ENCODE results near the gene MRFAP1.
"Not testable (repeated sequence)": the region's sequence is repeated elsewhere in the genome, so short reads cannot be mapped to it uniquely, and the experiment has no call there.

MRFAP1 gene

GRCh38 chr4:6672131-6672530, 31.6 kb downstream of the MRFAP1 start:
- DNase-seq, result no peak

- DNase-seq, result not testable (repeated sequence)
Observed at GRCh38 chr4:6672541-6673190, 32.2 kb downstream of the MRFAP1 start.

GRCh38 chr4:6673191-6673659, 32.7 kb downstream of the MRFAP1 start:
- not testable (repeated sequence) for DNase-seq

GRCh38 chr4:6673660-6674499, 33.4 kb downstream of the MRFAP1 start:
- peak; percentile 80 for DNase-seq

- peak; percentile 52 for DNase-seq
Observed at GRCh38 chr4:6674500-6675149, 34.1 kb downstream of the MRFAP1 start.

- no peak for DNase-seq
Observed at GRCh38 chr4:6676722-6677558, 36.5 kb downstream of the MRFAP1 start.

- no peak for DNase-seq
Observed at GRCh38 chr4:6680372-6681034, 40.0 kb downstream of the MRFAP1 start.

- DNase-seq, result no peak
Observed at GRCh38 chr4:6681191-6681590, 40.7 kb downstream of the MRFAP1 start.

GRCh38 chr4:6682862-6683590, 42.5 kb downstream of the MRFAP1 start:
- DNase-seq, result no peak

GRCh38 chr4:6684656-6685055, 44.2 kb downstream of the MRFAP1 start:
- no peak for DNase-seq

- DNase-seq, result no peak
Observed at GRCh38 chr4:6686104-6686787, 45.8 kb downstream of the MRFAP1 start.

- no peak for DNase-seq
Observed at GRCh38 chr4:6687947-6688878, 47.7 kb downstream of the MRFAP1 start.

GRCh38 chr4:6688879-6689505, 48.5 kb downstream of the MRFAP1 start:
- DNase-seq, result peak; percentile 66

- no peak for DNase-seq
Observed at GRCh38 chr4:6689506-6689960, 49.0 kb downstream of the MRFAP1 start.
